Astrocyte (in vitro differentiated cells and primary cell): Measurements from ENCODE around the gene RALGDS.

Experiments
- CTCF ChIP-seq: IDR thresholded peaks from 2 replicates; pipeline ENCODE4 v1.5.1; 2011; ENCODE audit warnings: low read depth, mild to moderate bottlenecking, inconsistent platforms, low read length, moderate library complexity; ENCODE audit not compliant: insufficient read depth
- EZH2 ChIP-seq: IDR thresholded peaks from 2 replicates; pipeline ENCODE4 v1.6.1; 2012; ENCODE audit warnings: mild to moderate bottlenecking, low read length, inconsistent platforms; ENCODE audit not compliant: insufficient read depth

GRCh38 chr9:133158695-133159094 is 37.7 kb upstream of the RALGDS start:
- TF ChIP-seq CTCF = no peak
- no peak for TF ChIP-seq EZH2
